Effector memory CD4-positive, alpha-beta T cell (primary cell): Measurements from ENCODE around the gene CCDC116.

Source experiments
- DNase-seq, 3 donors: peaks; one replicate each; pipeline ENCODE4 v3.0.0-alpha.2; 2020
- H3K27ac ChIP-seq: 2 replicates; pipeline ENCODE4 v1.7.0; 2013; ENCODE audit warnings: mild to moderate bottlenecking, low read length, moderate library complexity; ENCODE audit not compliant: insufficient read depth, poor library complexity, severe bottlenecking
- H3K27me3 ChIP-seq: replicated peaks from 2 replicates; pipeline ENCODE4 v1.7.0; 2013; ENCODE audit warnings: mild to moderate bottlenecking, low read length; ENCODE audit not compliant: insufficient read depth, control insufficient read depth, poor library complexity, severe bottlenecking
- H3K36me3 ChIP-seq: 2 replicates; pipeline ENCODE4 v1.7.0; 2013; ENCODE audit warnings: mild to moderate bottlenecking, low read length, moderate library complexity; ENCODE audit not compliant: control insufficient read depth, insufficient read depth
- H3K4me1 ChIP-seq: 2 replicates; pipeline ENCODE4 v1.7.0; 2013; ENCODE audit warnings: low read length, mild to moderate bottlenecking; ENCODE audit not compliant: control insufficient read depth, insufficient read depth, poor library complexity, severe bottlenecking
- H3K4me3 ChIP-seq: 2 replicates; pipeline ENCODE4 v1.7.0; 2013; ENCODE audit warnings: low read length, low read depth, mild to moderate bottlenecking; ENCODE audit not compliant: insufficient read depth, poor library complexity, severe bottlenecking
- H3K9me3 ChIP-seq: 2 replicates; pipeline ENCODE4 v1.7.0; 2013; ENCODE audit warnings: mild to moderate bottlenecking, low read length, moderate library complexity; ENCODE audit not compliant: control insufficient read depth

Gene CCDC116

GRCh38 chr22:21623648-21623970, 9.0 kb upstream of the CCDC116 start:
- Histone ChIP-seq H3K36me3 (peaks cover 50% of the 10 kb centered on the region), H3K9me3 (no peaks in the 10 kb centered on the region), H3K27ac (no peak overlapping the region), H3K4me3 (no peak overlapping the region), H3K27me3 (no peaks in the 10 kb centered on the region), H3K4me1 (peaks cover 15% of the 10 kb centered on the region)
- DNase-seq = no peak

- H3K4me3 ChIP-seq = no peak overlapping the region
- no peaks in the 10 kb centered on the region for H3K9me3 ChIP-seq
- peaks cover 18% of the 10 kb centered on the region for H3K4me1 ChIP-seq
- H3K27ac ChIP-seq = no peak overlapping the region
- peak in 1 of 3 donors; percentile 16 for DNase-seq
- no peaks in the 10 kb centered on the region for H3K27me3 ChIP-seq
- H3K36me3 ChIP-seq = peaks cover 50% of the 10 kb centered on the region
These were observed 8.3 kb upstream of the CCDC116 start for GRCh38 chr22:21624120-21624879.

- Histone ChIP-seq H3K36me3 (peaks cover 50% of the 10 kb centered on the region), H3K27me3 (no peaks in the 10 kb centered on the region), H3K9me3 (no peaks in the 10 kb centered on the region), H3K4me1 (peaks cover 19% of the 10 kb centered on the region), H3K4me3 (no peak overlapping the region), H3K27ac (no peak overlapping the region)
- no peak for DNase-seq
These were observed 7.4 kb upstream of the CCDC116 start for GRCh38 chr22:21624880-21625791.

- H3K4me1 ChIP-seq = peaks cover 20% of the 10 kb centered on the region
- no peak overlapping the region for H3K4me3 ChIP-seq
- H3K27ac ChIP-seq = no peak overlapping the region
- peaks cover 50% of the 10 kb centered on the region for H3K36me3 ChIP-seq
- no peaks in the 10 kb centered on the region for H3K9me3 ChIP-seq
- no peaks in the 10 kb centered on the region for H3K27me3 ChIP-seq
- DNase-seq = no peak
These were observed 6.4 kb upstream of the CCDC116 start for GRCh38 chr22:21626073-21626734.

- no peaks in the 10 kb centered on the region for H3K9me3 ChIP-seq
- no peak overlapping the region for H3K27ac ChIP-seq
- H3K4me1 ChIP-seq = peaks cover 20% of the 10 kb centered on the region
- H3K4me3 ChIP-seq = no peak overlapping the region
- H3K27me3 ChIP-seq = no peaks in the 10 kb centered on the region
- no peak for DNase-seq
- H3K36me3 ChIP-seq = peaks cover 49% of the 10 kb centered on the region
These were observed 5.7 kb upstream of the CCDC116 start for GRCh38 chr22:21626735-21627469.

- DNase-seq = no peak
- Histone ChIP-seq H3K9me3 (no peaks in the 10 kb centered on the region), H3K36me3 (peaks cover 33% of the 10 kb centered on the region), H3K4me1 (peaks cover 20% of the 10 kb centered on the region), H3K27ac (peak overlapping the region; percentile 78), H3K4me3 (peak overlapping the region; percentile 91), H3K27me3 (no peaks in the 10 kb centered on the region)
These were observed 3.9 kb upstream of the CCDC116 start for GRCh38 chr22:21628386-21629254.

GRCh38 chr22:21629255-21630149, 3.1 kb upstream of the CCDC116 start, which contains the start of gene YDJC:
YDJC (minus strand) TSS chr22:21630022; CDS start chr22:21630014, 8 bp downstream.
- Histone ChIP-seq H3K4me3 (peak within 1 kb of the TSS; percentile 91), H3K27ac (peak within 1 kb of the TSS; percentile 78), H3K27me3 (no peaks in the 10 kb centered on the region), H3K9me3 (no peaks in the 10 kb centered on the region), H3K4me1 (peaks cover 20% of the 10 kb centered on the region), H3K36me3 (peaks cover 27% of the 10 kb centered on the region)
- peak; percentile 87 to 91 (median 89) for DNase-seq

GRCh38 chr22:21631025-21631424, 1.5 kb upstream of the CCDC116 start:
- H3K36me3 ChIP-seq = peaks cover 20% of the 10 kb centered on the region
- DNase-seq = no peak
- H3K27ac ChIP-seq = no peak overlapping the region
- no peak overlapping the region for H3K4me3 ChIP-seq
- peaks cover 20% of the 10 kb centered on the region for H3K4me1 ChIP-seq
- H3K9me3 ChIP-seq = no peaks in the 10 kb centered on the region
- H3K27me3 ChIP-seq = no peaks in the 10 kb centered on the region
